ENCODE measurements around the gene LRMDA. TPM values are rescaled to one million over a fixed set of nuclear protein-coding genes. Genes with fewer than 3 reads are reported as not detected.

Gene LRMDA
- total and polyA plus RNA-seq, 2 donors (not counting 1 experiment from before 2014, with no cell fraction given) = 0.12 TPM; not detected in 1

DNA sequence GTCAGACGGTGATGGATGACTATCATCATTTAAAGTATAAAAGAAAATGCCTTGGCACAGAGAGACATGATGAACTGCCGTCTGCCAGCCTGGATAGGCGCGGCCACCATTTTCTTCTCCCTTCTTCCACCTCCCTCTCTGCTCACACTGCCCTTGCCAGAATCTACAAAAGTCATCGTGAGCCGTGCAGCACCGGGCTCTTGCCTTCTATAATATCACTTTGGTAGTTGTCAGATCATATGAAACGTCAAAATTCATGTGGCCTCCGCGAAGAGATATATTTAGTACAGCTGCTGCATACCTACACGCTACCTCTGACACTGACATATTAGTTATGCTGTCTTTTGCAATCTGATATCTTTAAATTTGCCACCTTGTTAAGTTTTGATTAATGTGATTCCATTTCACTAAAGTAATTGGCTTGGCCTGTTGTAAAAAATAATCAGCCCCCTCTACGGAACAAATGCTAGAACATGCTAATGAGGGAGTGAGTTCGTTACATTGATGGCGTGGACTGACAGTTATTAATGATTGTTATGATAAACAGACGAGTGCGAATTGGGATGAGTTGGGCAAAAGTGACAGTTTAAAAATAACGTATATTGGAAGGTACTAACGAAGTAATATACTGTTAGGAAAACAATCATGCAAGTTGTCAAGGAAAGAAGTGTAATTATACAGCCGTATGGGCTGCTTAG, 214.9 kb downstream of the LRMDA start:
- no peaks in the 10 kb centered on the region for H3K79me2 ChIP-seq (ENCODE audit: control insufficient read depth, insufficient read depth, low read length)
- ATAC-seq (ENCODE audit: low read depth) = no peak
- intact Hi-C loops (cut with micrococcal nuclease) = no loop called here
- no peaks in the 10 kb centered on the region for H3K36me3 ChIP-seq (replicated peaks in 1 of 2; ENCODE audit: control extremely low read depth in 1 of 2, control insufficient read depth in 1 of 2, extremely low read depth in 1 of 2, insufficient read depth in 2 of 2, low read length in 1 of 2)
- H3K9ac ChIP-seq (ENCODE audit: low read length) = no peak overlapping the region
- Mint-ChIP-seq H3K27me3 (no peaks in the 10 kb centered on the region), H3K27ac (no peak overlapping the region), H3K9me3 (ENCODE audit: insufficient read depth) (no peaks in the 10 kb centered on the region), H3K4me3 (no peak overlapping the region), H3K4me1 (no peaks in the 10 kb centered on the region)
- peaks cover 0 to 4% (median 0%) of the 10 kb centered on the region in 4 experiments for H3K27me3 ChIP-seq (replicated peaks in 1 of 4; ENCODE audit: control extremely low read depth in 1 of 4, control insufficient read depth in 3 of 4, insufficient read depth in 4 of 4, low read length in 3 of 4)
- no peak overlapping the region for H3K27ac ChIP-seq (ENCODE audit: low read length in 2 of 2)
- 93% methylated on average over 14 of the region's 19 CpGs for WGBS (ENCODE audit: insufficient coverage)
- POLR2A ChIA-PET = no interaction called here
- no peaks in the 10 kb centered on the region for H3K4me1 ChIP-seq (ENCODE audit: control insufficient read depth in 2 of 2, insufficient read depth in 2 of 2, low read length in 2 of 2)
- no peaks in the 10 kb centered on the region for H3K9me3 ChIP-seq (ENCODE audit: control extremely low read depth in 1 of 3, control insufficient read depth in 2 of 3, insufficient read depth in 1 of 3, low read length in 2 of 3)
- no peak overlapping the region for H3K4me3 ChIP-seq (ENCODE audit: control extremely low read depth in 1 of 5, extremely low read depth in 1 of 5, insufficient read depth in 1 of 5, low read depth in 2 of 5, low read length in 4 of 5)
- H2AFZ ChIP-seq (ENCODE audit: insufficient read depth, low read depth, low read length, poor library complexity, severe bottlenecking) = no peak overlapping the region
- no peak for DNase-seq
- H3K4me2 ChIP-seq (replicated peaks; ENCODE audit: low read depth, low read length, poor library complexity, severe bottlenecking) = no peak overlapping the region
- TF ChIP-seq EZH2 (IDR thresholded peaks at IDR 0.05; ENCODE audit: borderline replicate concordance, insufficient read depth, low read depth, low read length, poor library complexity, severe bottlenecking) (no peak), CTCF (IDR thresholded peaks at IDR 0.05) (no peak)
- no peaks in the 10 kb centered on the region for H4K20me1 ChIP-seq (ENCODE audit: control insufficient read depth, insufficient read depth, low read length, poor library complexity, severe bottlenecking)
- CTCF ChIA-PET = no interaction called here

GRCh38 chr10:75646916-75647315, 215.5 kb downstream of the LRMDA start:
- no peaks in the 10 kb centered on the region for H3K9me3 ChIP-seq (ENCODE audit: control extremely low read depth in 1 of 3, control insufficient read depth in 2 of 3, insufficient read depth in 1 of 3, low read length in 2 of 3)
- no peaks in the 10 kb centered on the region for H3K4me1 Mint-ChIP-seq
- no peaks in the 10 kb centered on the region for H3K9me3 Mint-ChIP-seq (ENCODE audit: insufficient read depth)
- no peak overlapping the region for H2AFZ ChIP-seq (ENCODE audit: insufficient read depth, low read depth, low read length, poor library complexity, severe bottlenecking)
- H3K4me3 ChIP-seq (ENCODE audit: control extremely low read depth in 1 of 5, extremely low read depth in 1 of 5, insufficient read depth in 1 of 5, low read depth in 2 of 5, low read length in 4 of 5) = no peak overlapping the region
- peaks cover 0 to 4% (median 0%) of the 10 kb centered on the region in 4 experiments for H3K27me3 ChIP-seq (replicated peaks in 1 of 4; ENCODE audit: control extremely low read depth in 1 of 4, control insufficient read depth in 3 of 4, insufficient read depth in 4 of 4, low read length in 3 of 4)
- no peaks in the 10 kb centered on the region for H3K4me1 ChIP-seq (ENCODE audit: control insufficient read depth in 2 of 2, insufficient read depth in 2 of 2, low read length in 2 of 2)
- H3K4me3 Mint-ChIP-seq = no peak overlapping the region
- 88% methylated on average over 6 of the region's 6 CpGs for WGBS (ENCODE audit: insufficient coverage)
- no peak overlapping the region for H3K27ac ChIP-seq (ENCODE audit: low read length in 2 of 2)
- TF ChIP-seq CTCF (IDR thresholded peaks at IDR 0.05) = no peak
- no peak for TF ChIP-seq EZH2 (IDR thresholded peaks at IDR 0.05; ENCODE audit: borderline replicate concordance, insufficient read depth, low read depth, low read length, poor library complexity, severe bottlenecking)
- no peak overlapping the region for H3K4me2 ChIP-seq (replicated peaks; ENCODE audit: low read depth, low read length, poor library complexity, severe bottlenecking)
- ChIA-PET POLR2A (no interaction called here), CTCF (no interaction called here)
- H3K79me2 ChIP-seq (ENCODE audit: control insufficient read depth, insufficient read depth, low read length) = no peaks in the 10 kb centered on the region
- H3K27me3 Mint-ChIP-seq = no peaks in the 10 kb centered on the region
- ATAC-seq (ENCODE audit: low read depth) = no peak
- no peak overlapping the region for H3K27ac Mint-ChIP-seq
- no peak overlapping the region for H3K9ac ChIP-seq (ENCODE audit: low read length)
- H4K20me1 ChIP-seq (ENCODE audit: control insufficient read depth, insufficient read depth, low read length, poor library complexity, severe bottlenecking) = no peaks in the 10 kb centered on the region
- intact Hi-C loops (cut with micrococcal nuclease) = no loop called here
- no peak for DNase-seq
- H3K36me3 ChIP-seq (replicated peaks in 1 of 2; ENCODE audit: control extremely low read depth in 1 of 2, control insufficient read depth in 1 of 2, extremely low read depth in 1 of 2, insufficient read depth in 2 of 2, low read length in 1 of 2) = no peaks in the 10 kb centered on the region
